GM13976 (cell line): ENCODE measurements around the gene BICDL1.
"Not testable (repeated sequence)": the region's sequence is repeated elsewhere in the genome, so short reads cannot be mapped to it uniquely, and the experiment has no call there.

Source experiments
- DNase-seq: peaks from one replicate; pipeline ENCODE4 v3.0.0; 2012; ENCODE audit warnings: low spot score
- in situ Hi-C: fragments of 300-500 bp; cut with MboI; formaldehyde crosslinking; loops from one replicate; pipeline ENCODE4 v1.12.0; 2022; ENCODE audit warnings: low sequenced_read_pairs, mixed read lengths, inconsistent platforms; ENCODE audit not compliant: unreplicated experiment
- TF ChIP-seq, protein P1 (sequence below): IDR thresholded peaks from 2 replicates; pipeline ENCODE4 v1.5.1; 2012; ENCODE audit warnings: borderline replicate concordance, mild to moderate bottlenecking; ENCODE audit not compliant: insufficient read depth; ENCODE audit errors: extremely low read depth, missing control alignments, control extremely low read depth

The BICDL1 gene

DNA sequence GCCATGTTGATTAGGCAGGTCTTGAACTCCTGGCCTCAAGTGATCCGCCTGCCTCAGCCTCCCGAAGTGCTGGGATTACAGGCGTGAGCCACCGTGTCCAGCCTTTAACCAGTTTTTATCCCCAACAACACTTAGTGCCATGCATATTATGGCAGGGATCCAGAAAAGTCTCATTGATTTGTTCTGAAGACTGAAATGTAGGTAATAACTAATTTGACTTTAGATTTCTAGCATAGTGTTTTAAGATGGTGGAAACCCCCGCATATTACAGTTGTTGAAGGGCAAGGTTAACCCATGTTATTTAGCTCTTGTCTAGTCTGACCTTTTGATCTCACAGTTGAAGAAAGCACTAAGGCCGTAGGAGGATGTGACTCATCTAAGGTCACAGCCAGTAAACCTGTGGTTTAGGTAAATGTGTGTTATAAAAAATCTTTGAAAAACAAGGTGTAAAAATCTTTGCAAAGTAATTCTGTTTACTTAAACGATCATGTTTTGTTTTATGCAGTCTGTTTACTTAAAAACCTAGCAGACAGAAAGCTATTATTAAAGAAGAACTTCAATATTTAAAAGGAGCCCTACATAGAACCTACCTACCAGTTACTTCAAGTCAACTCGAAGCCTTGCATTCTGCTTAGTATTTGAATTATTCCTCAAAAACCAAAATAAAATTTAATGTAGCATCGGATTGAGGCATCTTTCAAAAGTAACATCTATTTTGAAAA is 24.8 kb downstream of the BICDL1 start:
- in situ Hi-C loops = no loop called here
- TF ChIP-seq, protein P1, sequence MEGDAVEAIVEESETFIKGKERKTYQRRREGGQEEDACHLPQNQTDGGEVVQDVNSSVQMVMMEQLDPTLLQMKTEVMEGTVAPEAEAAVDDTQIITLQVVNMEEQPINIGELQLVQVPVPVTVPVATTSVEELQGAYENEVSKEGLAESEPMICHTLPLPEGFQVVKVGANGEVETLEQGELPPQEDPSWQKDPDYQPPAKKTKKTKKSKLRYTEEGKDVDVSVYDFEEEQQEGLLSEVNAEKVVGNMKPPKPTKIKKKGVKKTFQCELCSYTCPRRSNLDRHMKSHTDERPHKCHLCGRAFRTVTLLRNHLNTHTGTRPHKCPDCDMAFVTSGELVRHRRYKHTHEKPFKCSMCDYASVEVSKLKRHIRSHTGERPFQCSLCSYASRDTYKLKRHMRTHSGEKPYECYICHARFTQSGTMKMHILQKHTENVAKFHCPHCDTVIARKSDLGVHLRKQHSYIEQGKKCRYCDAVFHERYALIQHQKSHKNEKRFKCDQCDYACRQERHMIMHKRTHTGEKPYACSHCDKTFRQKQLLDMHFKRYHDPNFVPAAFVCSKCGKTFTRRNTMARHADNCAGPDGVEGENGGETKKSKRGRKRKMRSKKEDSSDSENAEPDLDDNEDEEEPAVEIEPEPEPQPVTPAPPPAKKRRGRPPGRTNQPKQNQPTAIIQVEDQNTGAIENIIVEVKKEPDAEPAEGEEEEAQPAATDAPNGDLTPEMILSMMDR = no peak
- DNase-seq = peak; percentile 65

DNA sequence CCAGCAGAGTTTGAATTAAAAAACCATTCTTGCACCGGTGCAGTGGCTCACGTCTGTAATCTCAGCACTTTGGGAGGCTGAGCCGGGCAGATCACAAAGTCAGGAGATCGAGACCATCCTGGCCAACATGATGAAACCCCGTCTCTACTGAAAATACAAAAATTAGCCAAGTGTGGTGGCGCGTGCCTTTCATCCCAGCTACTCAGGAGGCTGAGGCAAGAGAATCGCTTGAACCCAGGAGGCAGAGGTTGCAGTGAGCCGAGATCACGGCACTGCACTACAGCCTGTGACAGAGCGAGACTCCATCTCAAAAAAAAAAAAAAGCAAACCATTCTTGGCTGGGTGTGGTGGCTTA is 25.3 kb downstream of the BICDL1 start:
- DNase-seq, in situ Hi-C loops: not testable (repeated sequence)

DNA sequence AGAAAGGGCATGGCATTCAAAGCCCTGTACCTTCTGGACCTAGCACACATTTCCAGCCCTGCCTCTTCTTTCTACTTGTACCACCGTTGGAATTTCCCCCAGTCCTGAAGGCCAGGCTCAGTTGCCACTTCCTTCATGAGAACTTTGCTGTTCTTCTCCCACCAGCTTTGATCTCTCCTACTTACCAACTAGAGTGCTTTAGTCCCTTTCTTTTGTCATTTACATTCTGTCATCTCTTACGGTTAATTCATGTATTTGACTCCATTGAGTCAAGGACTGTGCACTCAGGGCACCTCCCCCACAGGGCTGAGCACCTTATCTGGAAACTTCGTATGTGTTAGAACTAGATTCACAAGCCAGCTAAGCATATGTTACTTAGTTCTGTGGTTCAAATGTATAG is 26.3 kb downstream of the BICDL1 start:
- TF ChIP-seq, protein P1 = no peak
- in situ Hi-C loops = no loop called here
- DNase-seq = no peak

DNA sequence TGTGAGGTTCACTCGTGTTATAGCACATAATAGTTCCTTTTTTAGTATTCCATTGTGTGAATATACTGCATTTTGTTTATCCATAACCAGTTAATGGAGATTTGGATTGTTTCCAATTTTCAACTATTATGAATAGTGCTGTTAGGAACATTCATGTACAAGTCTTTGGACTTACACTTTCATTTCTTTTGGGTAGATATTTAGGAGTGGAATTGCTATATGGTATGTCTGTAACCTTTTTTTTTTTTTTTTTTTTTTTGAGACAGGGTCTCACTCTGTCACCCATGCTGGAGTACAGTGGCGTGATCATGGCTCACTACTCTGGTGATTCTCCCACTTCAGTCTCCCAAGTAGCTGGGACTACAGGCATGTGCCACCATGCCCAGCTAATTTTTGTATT is 27.2 kb downstream of the BICDL1 start:
- DNase-seq, in situ Hi-C loops: not testable (repeated sequence)

DNA sequence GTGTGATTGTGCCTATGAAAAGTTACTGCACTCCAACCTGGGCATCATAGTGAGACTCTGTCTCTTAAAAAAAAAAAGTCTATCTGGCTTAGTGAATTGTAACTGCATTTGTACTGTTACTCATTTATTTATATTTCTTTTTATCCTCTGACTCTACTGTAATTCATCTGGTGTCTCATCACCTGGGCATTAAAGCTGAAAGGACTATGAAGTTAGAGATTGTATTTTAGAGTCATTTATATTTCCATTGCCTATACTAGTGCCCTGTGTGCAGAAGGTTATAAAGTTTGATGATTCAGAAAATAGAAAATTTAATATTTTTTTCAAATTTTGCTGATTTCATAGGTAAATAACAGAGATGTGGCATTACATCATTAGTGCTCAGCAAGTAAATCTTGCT is 30.2 kb downstream of the BICDL1 start:
- no peak for DNase-seq
- in situ Hi-C loops = no loop called here
- TF ChIP-seq, protein P1 = no peak

DNA sequence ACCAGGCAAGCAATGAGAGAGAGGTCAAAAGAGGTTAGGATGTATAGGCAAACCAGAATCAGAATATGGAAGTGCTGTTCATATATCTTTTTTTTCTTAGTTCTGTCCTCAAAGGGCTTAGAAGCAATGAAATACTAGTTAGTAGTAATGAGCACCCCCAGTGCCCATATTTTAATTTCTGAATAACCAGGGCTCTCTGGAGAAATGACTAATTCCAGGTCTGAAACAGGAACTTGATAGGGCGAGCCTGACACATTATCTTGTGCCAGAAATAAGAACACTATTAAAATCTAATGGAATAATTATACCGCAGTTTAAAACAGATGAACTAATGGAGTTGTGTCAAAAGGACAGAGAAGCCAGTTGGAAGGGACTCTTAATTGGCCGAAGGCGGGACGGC is 30.9 kb downstream of the BICDL1 start:
- in situ Hi-C loops = no loop called here
- TF ChIP-seq, protein P1 = no peak

DNA sequence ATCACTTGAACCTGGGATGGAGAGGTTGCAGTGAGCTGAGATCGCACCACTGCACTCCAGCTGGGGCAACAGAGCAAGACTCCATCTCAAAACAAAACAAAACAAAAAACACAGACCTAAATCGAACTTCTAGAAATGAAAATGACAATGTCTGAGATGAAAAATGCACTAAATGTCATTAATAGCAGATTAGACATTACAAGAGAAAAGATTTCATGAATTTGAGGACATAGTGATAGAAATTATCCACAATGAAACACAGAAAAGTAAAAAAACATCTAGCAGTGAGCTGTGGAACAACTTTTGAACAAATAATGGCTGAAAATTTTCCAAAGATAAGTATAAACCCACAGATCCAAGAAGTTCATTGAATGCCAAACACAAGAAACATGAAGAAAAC is 35.2 kb downstream of the BICDL1 start:
- in situ Hi-C loops = no loop called here
- TF ChIP-seq, protein P1 = no peak
- DNase-seq = no peak

More for the DNA sequence above, 30.9 kb downstream of the BICDL1 start:
- DNase-seq = no peak

DNA sequence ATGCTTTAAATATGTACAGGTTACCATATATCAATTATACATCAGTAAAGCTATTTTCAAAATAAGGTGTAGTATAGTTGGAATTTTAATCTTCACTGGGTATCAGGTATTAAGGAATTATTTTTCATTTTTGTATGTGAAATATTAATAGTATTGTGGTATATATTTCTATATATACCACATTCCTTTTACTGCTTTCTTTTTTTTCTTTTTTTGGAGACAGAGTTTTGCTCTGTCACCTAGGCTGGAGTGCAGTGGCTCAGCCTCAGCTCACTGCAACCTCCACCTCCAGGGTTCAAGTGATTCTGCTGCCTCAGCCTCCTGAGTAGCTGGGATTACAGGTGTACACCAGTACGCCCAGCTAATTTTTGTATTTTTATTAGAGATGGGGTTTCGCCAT is 36.6 kb downstream of the BICDL1 start:
- TF ChIP-seq, protein P1 = no peak
- no peak for DNase-seq
- in situ Hi-C loops = no loop called here
